ENCODE measurements around the gene CADPS2.

Gene CADPS2

DNA sequence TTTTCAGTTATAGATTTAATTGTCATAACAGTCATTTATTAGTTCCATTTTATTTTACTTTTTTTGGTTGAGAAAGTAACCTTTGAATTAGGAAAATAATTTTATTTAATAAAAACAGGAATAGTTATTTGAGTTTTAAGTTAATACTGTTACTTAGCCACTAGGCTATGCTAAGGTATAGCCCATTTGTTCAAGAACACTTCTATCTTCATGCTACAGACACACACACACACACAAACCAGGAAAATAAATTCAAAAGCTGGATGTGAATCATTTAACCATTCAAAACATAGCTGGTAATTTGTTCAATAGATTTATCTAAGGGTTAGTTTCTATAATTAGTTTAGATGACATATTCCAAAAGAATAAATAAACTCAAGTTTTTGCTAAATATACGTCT lies 335.7 kb downstream of the CADPS2 start:
- TF ChIP-seq SIN3A (IDR thresholded peaks at IDR 0.05; ENCODE audit: borderline replicate concordance, insufficient read depth, low read length) = no peak
- TF ChIP-seq TAF1 (IDR thresholded peaks at IDR 0.05; ENCODE audit: borderline replicate concordance, insufficient read depth, low read length) = no peak
- no peak for TF ChIP-seq POLR2AphosphoS5 (IDR thresholded peaks at IDR 0.05; ENCODE audit: low read depth, low read length)
- no peak for TF ChIP-seq REST (IDR thresholded peaks at IDR 0.05; ENCODE audit: insufficient read depth in 1 of 2, low read depth in 2 of 2, low read length in 2 of 2)
- no peak for TF ChIP-seq FOXP2 (optimal IDR thresholded peaks at IDR 0.05; ENCODE audit: borderline replicate concordance, extremely low read depth, extremely low read length, insufficient read depth)

GRCh38 chr7:122549578-122549977 lies 336.7 kb downstream of the CADPS2 start:
- no peak for TF ChIP-seq TAF1 (IDR thresholded peaks at IDR 0.05; ENCODE audit: borderline replicate concordance, insufficient read depth, low read length)
- no peak for TF ChIP-seq REST (IDR thresholded peaks at IDR 0.05; ENCODE audit: insufficient read depth in 1 of 2, low read depth in 2 of 2, low read length in 2 of 2)
- no peak for TF ChIP-seq SIN3A (IDR thresholded peaks at IDR 0.05; ENCODE audit: borderline replicate concordance, insufficient read depth, low read length)
- no peak for TF ChIP-seq POLR2AphosphoS5 (IDR thresholded peaks at IDR 0.05; ENCODE audit: low read depth, low read length)
- TF ChIP-seq FOXP2 (optimal IDR thresholded peaks at IDR 0.05; ENCODE audit: borderline replicate concordance, extremely low read depth, extremely low read length, insufficient read depth) = no peak

DNA sequence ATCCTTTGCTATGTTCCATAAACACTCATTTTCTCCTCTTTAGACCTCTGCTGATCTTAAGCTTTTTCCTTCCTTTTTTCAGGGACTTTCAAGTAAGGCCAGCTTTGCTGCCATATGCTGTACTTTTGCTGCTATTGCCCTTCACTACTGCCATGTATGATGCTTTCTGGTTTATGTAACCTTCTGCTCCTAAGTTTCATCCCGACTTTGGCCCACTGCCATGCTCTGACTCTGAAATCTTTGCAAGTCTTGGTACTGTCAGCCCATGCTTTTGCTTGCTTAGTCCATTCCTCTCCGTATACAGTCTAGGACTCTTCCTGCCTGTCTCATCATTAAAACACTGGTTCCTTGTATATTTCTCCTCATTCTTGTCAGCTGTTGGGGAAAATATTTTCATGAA lies 339.8 kb downstream of the CADPS2 start:
- TF ChIP-seq REST (IDR thresholded peaks at IDR 0.05; ENCODE audit: insufficient read depth in 1 of 2, low read depth in 2 of 2, low read length in 2 of 2) (no peak), SIN3A (IDR thresholded peaks at IDR 0.05; ENCODE audit: borderline replicate concordance, insufficient read depth, low read length) (no peak), TAF1 (IDR thresholded peaks at IDR 0.05; ENCODE audit: borderline replicate concordance, insufficient read depth, low read length) (no peak), POLR2AphosphoS5 (IDR thresholded peaks at IDR 0.05; ENCODE audit: low read depth, low read length) (no peak), FOXP2 (optimal IDR thresholded peaks at IDR 0.05; ENCODE audit: borderline replicate concordance, extremely low read depth, extremely low read length, insufficient read depth) (no peak)

DNA sequence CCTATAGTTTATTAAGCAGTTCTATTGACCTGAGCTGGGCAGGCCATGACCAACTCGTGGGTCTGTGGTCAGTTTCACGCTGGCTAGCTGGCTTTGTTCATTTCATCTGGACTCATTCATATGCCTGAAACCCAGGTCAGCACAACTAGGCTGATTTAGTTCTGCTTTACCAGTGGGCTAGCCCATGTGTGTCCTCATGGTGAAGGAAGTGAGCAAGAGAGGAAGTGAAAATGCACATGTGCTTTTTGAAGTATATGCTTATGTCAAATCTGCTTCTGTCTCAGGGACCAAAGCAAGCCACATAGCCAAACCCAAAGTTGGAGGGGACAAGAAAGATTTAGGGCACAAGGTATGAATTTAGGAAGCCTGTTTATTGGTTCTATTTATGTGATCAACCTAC lies 341.8 kb downstream of the CADPS2 start:
- TF ChIP-seq REST (IDR thresholded peaks at IDR 0.05; ENCODE audit: insufficient read depth in 1 of 2, low read depth in 2 of 2, low read length in 2 of 2) = no peak
- no peak for TF ChIP-seq TAF1 (IDR thresholded peaks at IDR 0.05; ENCODE audit: borderline replicate concordance, insufficient read depth, low read length)
- TF ChIP-seq POLR2AphosphoS5 (IDR thresholded peaks at IDR 0.05; ENCODE audit: low read depth, low read length) = no peak
- no peak for TF ChIP-seq FOXP2 (optimal IDR thresholded peaks at IDR 0.05; ENCODE audit: borderline replicate concordance, extremely low read depth, extremely low read length, insufficient read depth)

- TF ChIP-seq POLR2AphosphoS5 (IDR thresholded peaks at IDR 0.05; ENCODE audit: low read depth, low read length) = no peak
- no peak for TF ChIP-seq SIN3A (IDR thresholded peaks at IDR 0.05; ENCODE audit: borderline replicate concordance, insufficient read depth, low read length)
- TF ChIP-seq REST (IDR thresholded peaks at IDR 0.05; ENCODE audit: insufficient read depth in 1 of 2, low read depth in 2 of 2, low read length in 2 of 2) = no peak
- TF ChIP-seq FOXP2 (optimal IDR thresholded peaks at IDR 0.05; ENCODE audit: borderline replicate concordance, extremely low read depth, extremely low read length, insufficient read depth) = no peak
- TF ChIP-seq TAF1 (IDR thresholded peaks at IDR 0.05; ENCODE audit: borderline replicate concordance, insufficient read depth, low read length) = no peak
Observed at GRCh38 chr7:122543891-122544290, 342.4 kb downstream of the CADPS2 start.

Data from PFSK-1 (cell line).